GM19455 (cell line): Measurements from ENCODE around the gene PIP4K2A.
A peak's percentile ranks its signal among the peaks of the same experiment; 100 is the strongest.

ENCODE experiments used
- ATAC-seq: cut with Tn5 transposase; IDR thresholded peaks from one replicate; pipeline ENCODE4 v1.9.1; 2021; ENCODE audit not compliant: unreplicated experiment

Gene PIP4K2A

DNA sequence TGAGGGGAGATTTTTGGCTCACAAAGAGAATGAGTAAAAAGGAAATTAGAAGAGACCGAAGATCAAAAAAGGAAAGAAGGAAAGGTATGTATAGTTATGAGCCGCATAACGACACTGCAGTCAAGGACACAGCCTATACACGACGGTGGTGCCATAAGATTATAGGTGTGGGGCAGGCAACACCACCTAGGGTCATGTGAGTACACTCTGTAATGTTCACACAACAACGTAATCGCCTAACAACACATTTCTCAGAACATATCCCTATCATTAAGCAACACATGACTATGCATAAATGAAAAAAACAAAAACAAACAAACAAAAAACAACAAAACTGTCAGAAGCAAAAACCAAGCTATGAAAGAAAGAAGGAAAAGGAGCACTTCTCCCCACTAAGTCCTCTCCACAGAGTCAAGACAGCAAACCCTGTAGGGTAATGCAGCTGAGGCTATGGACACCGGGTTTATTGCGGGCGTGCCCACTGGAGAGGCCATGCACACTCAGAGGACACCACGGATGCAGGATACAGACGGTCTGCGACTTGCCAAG is 45.1 kb downstream of the PIP4K2A start:
- peak; percentile 60 for ATAC-seq

DNA sequence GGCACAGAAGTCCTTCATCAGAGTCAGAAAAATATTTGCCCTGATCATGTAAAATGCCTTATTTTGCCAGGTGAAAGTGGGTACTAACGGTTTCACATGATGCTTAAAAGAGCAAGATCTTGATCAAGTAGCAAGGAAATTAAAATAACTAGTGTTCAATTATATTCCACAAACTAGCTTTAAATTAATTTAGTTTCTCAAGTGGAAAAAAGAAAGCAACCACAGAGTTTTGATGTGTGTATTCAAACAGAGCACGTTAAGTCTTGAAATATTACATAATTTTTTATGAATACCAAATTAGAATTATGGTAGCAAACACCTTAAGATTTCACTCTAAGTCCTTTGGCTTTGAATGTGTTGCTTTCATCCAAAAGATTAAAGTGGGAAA is 47.3 kb downstream of the PIP4K2A start:
- no peak for ATAC-seq

DNA sequence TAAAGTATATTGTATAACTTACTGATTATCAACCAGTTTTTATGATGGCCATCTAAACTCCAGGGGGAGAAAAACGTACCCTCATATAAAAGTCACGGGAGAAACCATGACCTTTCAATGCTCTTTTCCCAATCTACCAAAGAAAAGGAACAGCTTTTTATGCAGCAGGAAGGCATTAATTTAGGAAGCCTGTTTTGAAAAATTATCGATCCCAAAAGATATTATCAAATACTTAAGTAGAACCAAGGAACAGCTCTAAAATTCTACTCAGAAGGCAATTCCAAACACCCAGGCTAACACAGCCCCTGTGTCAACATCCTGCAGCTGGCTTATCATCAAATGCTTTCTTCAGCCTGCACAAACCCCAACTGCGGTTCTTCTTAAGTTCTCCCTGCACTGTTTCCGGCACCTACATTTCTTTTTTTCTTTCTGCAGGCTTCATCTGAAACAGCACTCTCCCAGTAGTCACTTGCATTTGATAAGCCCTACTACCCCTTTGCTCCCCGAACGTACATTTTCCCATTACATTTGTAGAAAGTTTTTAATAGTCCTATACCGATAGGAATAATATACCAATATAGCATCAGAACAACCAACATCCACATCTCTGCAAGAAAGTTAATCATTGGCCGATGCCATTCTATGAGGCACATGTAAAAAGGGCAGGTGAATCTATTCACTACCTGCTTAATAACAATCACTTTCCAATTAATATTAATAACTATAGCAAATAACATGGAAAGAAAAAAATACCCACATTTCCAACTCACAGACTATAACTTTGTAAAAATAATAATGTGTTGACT is 47.9 kb downstream of the PIP4K2A start:
- ATAC-seq: peak; percentile 74

DNA sequence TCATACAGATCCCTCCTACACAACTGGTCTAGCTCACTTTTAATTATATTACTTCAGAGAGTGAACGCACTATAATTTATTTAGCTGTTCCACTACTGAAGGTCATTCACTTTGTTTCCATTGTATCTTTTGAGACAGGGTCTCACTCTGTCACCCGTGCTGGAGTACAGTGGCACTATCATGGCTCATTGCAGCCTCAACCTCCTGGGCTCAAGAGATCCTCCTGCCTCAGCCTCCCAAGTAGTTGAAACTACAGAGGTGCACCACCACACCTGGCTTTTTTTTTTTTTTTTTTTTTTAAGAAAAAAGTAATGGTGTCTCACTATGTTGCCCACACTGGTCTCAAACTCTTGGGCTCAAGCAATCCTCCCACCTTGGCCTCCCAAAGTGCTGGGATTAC is 49.0 kb downstream of the PIP4K2A start:
- no peak for ATAC-seq

DNA sequence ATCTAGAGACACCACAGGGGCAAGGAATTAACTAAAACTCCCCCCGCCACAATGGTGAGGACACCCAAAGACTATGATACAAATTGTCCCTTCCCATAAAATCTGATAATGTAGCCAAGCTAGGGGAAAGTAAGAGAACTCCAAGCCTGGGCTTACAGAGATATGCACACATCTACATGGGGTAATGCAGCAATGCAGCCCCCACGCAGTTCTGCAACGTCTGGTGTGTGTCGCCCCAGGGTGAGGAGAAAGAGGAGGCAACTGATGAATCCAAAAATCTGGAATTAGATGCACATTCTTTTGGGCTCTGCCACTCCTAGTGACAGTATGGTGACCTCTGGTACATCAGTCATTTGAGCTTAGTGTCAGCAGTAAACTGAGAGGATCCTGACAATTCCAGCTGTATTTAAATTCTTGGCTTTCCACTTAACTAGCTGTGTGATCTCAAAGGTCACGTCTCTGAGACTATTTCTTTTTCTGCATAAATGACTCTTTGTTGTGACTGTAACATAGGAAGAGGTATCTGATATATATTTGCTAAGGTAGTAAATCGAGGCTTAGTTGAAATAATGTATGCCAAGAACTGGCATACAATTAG is 51.5 kb downstream of the PIP4K2A start:
- no peak for ATAC-seq

DNA sequence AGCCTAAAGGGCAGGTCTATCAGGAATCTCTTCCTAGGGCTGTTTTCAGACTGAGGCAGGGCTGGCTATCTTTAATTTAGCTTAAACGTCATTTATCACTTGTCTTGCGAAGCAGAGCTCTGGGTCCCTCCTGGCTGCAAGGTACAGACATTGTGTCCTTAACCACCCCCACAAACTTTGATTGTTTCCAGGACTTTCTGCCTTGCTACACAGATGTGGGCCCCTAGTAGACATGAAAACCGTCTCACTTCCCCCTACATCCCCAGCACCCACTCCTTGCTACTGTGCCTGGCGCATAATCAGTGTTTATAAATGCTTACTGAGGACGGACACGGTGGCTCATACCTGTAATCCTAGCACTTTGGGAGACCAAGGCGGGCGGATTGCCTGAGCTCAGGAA is 54.5 kb downstream of the PIP4K2A start:
- no peak for ATAC-seq

DNA sequence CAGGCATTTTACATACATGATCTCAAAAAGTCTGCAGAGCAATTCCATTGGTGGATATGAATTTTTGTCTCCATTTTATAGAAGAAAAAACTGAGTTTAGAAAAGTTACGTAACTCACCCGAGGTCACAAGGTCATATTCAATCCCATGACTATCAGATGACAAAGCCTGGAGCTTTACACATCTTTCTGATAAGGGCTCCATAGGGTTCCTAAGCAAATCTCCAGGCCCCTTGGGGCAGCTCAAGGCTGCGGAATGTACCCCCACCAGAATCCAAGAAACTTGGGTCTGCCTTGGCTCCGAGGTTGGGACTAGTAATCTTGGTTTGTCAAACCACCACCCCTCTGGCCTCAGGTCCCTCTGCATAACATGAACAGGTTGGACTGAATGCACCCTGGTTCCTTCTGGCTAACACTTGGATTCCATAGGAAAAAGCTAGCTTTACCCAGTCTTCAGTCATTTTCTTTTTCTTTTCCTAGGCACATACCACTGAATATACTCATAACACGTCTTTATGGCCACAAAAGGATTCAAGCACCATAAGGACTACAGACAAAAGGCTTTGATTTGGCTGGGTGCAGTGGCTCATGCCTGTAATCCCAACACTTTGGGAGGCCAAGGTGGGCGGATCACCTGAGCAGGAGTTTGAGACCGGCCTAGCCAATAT is 55.5 kb downstream of the PIP4K2A start:
- ATAC-seq: no peak

DNA sequence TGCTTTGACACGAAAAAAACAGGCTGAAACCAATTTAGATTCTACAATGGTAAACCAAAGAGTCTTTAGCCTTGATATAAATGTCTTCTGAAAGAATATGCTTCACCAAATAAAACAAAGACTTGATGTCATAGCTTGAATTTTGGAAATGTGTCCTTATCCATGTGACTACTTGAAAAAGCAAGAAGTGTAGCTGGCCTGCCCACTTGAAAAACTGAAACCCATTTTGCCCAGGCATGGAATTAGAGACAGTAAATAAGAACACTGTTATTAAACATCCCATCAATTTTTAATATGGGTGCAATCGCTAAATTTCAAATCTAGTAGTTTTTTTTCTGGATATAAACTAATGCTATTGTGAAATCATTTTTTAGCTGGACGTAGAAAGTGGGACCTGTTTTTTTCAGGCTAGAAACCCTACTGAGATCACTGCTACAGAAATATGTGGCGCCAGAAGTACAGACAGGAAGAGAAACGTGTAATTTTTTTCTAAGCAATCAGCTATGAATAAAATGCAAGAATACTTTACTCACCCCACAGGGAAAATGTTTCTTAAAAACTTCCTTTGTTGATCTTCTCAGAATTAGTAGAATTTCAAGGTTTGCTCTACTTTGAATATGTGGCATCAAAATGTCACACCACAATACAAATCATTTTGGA is 56.7 kb downstream of the PIP4K2A start:
- no peak for ATAC-seq

DNA sequence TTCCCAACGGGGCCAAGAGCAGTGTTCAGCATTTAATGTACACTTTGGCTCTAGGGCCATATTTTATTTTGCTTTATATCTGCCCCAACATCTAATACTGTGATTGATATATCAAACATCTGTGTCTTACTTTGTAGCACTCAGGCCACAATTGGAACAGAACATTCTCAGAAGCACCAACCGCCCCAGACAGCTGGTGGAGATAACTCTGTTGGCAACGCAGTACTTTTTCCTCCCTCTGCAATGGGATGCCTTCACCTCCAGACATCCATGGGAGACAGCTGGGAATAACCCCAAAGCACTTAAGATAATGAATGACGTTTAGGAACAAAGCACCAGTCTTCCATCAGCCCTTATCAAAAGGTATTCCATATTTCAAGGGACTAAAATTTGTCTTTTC is 57.4 kb downstream of the PIP4K2A start:
- ATAC-seq: no peak

DNA sequence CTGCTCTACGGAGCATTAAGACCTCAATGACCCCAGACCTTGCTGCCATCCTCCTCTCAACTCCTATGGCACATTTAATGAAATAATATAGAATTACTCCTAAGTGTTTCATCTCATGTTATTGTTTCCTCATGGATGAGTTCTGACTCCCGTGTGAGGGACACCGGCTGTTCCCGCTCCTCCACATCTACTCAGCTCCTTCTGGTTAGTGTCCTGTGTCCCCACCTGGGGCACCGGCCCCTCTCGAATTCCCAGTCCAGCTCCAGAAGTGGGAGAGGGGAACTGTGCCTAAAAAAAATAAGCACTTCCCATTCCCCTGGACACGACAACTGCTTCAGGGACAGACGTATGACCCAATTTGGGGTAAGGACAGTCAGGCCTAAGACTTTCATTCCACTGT is 58.3 kb downstream of the PIP4K2A start:
- no peak for ATAC-seq

DNA sequence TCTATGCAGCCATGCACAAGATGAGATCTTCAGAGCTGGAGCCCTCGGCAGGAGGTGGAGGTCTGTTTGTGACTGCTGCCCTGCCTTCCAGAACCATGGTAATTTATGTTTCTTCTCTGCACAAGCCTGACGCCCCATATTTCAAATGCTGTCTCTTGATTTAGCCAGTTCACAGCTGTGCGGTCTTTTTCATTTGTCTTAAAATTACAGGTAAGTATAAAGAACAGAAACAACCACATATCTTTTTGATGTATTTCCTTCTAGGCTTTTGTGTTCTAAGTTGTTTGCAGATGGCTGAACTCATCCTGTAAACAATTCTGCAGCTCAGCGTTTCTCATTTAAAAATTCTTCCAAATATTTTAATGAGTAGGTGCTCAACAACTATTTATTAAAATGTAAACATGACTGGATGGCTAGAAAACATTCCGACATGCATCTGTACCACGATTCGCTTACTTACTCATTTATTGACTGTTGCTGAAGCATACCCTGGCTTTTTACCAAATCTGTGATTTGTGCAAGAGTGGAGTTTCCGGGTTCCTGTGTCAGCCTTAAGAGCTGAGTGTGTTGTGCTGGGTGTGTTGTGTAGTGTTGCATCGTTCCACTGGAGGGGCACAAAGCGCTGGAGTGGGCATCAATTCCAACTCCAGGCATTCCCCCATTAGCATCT is 58.9 kb downstream of the PIP4K2A start:
- ATAC-seq: no peak

DNA sequence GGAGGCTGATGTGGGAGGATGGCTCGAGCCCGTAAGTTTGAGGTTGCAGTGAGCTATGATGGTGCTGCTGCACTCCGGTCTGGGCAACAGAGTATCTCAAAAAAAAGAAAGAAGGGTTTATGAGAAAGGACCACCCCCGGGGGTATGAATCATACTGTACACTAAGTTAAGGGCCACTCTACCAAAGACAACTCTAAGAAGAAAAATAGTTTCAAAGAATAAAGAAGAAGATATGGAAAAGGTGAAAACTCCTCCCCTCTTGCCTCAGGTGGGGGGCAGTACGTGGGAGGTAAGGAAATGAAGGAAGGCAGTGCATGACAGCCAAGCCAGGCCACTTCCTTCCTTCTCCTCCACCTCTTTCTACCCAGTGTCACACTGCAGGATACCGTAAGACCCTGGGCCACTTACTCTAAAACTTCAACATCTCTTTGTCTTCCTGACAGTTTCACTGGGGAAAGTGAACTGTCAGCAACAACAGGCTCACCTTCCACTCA is 61.3 kb downstream of the PIP4K2A start:
- ATAC-seq: no peak

DNA sequence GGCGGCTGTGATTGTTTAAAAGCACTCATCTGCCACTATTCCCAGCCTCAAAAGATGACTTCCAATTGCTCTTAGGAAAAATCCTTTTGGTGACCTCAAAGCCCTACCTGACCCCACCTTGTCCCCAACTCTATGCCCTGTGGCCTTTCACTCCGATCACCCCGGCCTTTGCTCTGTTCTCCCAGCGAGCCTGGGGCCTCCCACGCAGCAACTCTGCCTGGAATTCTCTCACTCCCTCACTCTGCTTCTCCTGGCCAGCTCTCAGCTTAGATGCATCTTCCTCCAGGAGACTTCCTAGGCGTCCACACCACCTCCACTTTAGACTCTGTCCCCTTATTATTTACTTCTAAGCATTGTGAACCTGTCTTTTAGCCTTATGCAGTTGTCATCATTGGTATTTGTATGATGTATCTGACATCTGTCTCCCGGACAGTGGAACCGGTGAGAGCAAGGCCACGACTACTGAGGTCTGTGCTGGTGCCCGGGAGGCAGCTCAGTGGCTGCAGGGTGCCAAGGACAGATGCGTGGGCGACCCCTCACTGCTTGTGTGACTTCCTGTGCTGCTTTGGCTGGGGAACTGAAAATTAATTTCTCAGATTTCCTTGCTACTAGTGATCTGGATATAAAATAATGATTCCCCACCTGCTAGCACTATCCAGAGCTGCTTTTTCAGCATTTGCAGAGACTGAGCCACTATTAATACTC is 63.0 kb downstream of the PIP4K2A start:
- ATAC-seq: no peak

DNA sequence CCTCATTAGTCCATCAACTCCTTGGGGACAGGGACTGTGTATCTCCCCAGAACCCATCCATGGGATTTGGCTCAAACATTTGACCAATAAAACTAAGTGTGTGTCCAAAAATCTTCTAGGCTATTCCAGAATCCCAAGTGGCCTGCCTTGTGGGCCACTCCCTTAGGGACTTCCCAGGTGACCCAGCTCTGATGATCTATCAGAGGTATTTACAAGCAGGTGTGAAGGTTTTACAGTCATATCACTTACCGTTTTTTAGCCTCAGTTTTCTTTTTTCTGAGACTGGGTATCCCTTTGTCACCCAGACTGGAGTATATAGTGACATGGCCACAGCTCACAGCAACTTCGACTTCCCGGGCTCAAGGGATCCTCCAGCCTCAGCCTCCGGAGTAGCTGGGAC is 64.4 kb downstream of the PIP4K2A start:
- no peak for ATAC-seq

DNA sequence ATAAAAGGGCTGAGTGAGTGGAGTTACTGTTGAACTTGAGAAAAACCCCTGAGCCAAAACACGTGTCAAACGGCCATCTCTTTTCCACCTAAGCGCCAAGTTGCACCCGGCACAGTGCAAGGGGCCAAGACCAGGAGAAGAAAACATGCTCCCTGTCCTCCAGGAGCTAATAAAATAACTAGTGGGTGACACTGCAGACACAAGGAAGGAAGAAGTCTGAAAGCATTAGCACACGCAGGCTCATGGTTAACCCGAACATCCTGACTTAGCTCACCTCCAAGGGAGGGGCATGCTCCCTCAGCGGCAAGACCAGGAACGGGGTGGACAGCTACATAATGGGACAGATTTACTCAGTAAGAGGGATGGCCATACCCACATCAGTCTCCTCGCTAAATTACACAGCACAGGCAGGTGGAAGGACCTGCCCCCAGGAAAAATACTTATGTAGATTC is 65.0 kb downstream of the PIP4K2A start:
- ATAC-seq: no peak

DNA sequence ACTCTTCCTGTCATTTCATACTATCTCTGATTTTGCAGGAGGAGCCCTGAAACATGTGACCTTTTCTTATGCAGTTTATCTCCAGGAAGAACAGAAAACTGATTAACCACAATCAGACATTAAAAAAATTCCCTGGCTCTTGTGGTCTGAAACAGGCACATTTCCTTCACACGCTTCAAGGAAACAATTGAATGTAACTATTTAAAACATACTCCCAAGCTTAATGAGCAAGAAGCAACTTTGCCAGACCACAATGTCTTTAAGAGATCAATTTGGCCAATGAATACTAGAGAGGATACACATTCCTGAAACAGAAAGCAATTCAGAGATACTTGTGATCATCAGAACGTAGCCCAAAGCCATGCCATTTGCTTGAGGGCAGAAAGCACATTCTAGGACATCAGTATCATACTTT is 65.8 kb downstream of the PIP4K2A start:
- peak; percentile 41 for ATAC-seq

DNA sequence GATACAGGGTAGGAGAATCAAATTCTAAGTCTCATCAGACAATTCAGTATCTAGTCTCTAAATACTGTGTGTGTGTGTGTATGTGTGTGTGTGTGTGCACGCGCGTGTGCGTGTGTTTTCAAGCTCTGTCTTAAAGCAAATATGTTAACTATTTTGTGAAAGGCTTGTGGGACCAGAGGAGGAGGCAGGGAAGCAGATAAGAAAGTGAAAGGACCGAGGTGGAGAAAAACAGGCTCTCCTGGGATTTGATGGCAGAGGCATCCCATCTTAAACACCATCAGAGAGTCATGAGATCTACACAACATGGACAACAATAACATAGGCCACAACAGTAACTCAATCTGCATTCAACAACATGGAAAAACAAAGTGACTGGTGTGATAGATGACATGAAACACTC is 67.1 kb downstream of the PIP4K2A start:
- no peak for ATAC-seq

DNA sequence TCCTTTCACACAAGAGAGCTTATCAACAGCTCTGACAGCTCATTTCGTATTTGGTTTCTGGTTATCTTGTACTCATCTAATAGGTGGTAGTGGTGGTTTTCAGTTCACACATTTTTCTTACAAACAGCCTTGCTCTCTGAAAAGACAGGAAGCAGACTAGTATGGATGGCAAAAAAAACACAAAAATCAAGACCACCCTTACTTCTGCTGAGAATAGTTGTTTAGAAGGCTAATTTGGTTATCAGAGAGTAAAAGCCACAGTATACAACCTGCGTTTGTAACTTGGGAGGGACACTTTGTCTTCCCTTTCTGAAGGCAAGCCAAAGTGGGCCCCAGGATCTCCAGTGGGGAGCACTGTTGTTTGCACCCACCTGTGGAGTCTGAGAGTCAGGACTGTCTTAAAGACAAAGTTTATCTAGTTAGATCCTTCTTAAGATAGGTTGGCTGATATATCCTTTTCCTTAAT is 68.0 kb downstream of the PIP4K2A start:
- ATAC-seq: no peak

DNA sequence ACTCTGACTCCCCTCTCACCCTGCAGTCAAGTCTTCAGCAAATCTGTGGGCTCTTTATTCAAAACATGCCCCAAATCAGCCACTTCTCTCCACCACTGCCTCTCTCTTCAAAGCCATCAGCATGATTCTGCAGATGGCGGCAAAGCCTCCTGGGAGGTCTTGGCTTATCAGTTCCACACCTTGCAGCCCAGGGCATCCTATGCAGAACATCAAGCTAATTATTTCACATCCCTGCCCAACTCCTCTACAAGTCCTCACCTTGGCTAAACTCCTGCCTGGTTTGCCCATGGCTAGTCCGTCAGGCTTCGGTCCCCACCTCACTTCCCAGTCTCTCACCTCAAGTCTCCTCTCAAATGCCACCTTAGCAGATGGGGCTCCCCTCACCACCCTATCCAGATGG is 70.2 kb downstream of the PIP4K2A start:
- ATAC-seq: no peak

DNA sequence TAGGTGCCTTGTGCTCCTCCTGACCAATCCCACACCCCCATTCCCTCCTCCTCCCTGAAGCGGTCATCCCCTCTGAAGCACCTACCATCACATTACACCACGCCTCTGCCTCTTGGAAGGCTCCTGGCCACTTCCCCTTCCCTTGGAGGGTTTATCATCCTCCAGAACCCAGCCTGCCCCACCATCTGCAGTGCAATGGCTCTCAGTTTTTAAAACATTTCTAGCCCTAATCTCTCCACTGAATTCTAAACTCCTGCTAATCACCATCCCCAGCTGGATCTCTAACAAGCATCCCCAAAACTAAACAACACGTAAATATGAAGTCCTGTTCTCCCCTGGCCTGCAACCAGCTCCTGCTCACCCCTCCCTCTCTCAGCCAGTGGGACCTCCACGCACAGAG is 70.6 kb downstream of the PIP4K2A start:
- no peak for ATAC-seq
